ENCODE measurements around the gene GIGYF1.

DNA sequence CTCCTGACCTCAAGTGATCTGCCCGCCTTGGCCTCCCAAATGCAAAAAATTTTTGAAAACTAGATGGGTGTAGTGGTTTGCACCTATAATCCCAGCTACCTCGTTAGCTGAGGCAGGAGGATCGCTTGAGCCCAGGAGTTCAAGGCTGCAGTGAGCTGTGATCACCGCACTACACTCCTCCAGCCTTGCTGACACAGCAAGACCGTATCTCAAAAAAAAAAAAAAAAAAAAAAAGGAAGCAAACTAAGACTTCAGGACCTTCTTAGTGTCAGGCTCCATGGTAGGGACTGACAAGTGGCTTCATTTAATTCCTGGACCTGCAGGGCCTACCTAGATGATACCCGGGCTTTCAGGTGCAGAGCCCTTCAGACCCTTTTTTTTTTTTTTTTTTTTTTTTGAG, 14.3 kb upstream of the GIGYF1 start:
- TF ChIP-seq CTCF (IDR thresholded peaks at IDR 0.05) (no peak), POLR2AphosphoS5 (IDR thresholded peaks at IDR 0.05) (no peak)

Measured in stomach (tissue), 4 donors.